ENCODE data around the gene VTN.

Gene VTN

GRCh38 chr17:28368915-28369683, 1.0 kb downstream of the VTN start:
- no peak for DNase-seq

GRCh38 chr17:28368306-28368831, 1.7 kb downstream of the VTN start:
- no peak for DNase-seq

GRCh38 chr17:28367641-28368305, 2.3 kb downstream of the VTN start:
- DNase-seq = no peak

GRCh38 chr17:28366605-28367004, 3.5 kb downstream of the VTN start:
- no peak for DNase-seq

GRCh38 chr17:28365487-28365886, 4.6 kb downstream of the VTN start:
- no peak for DNase-seq

GRCh38 chr17:28364665-28365363, 5.3 kb downstream of the VTN start, which contains the start of gene SEBOX:
Gene SEBOX, minus strand, starts transcription at chr17:28365199. Its CDS starts 48 bp downstream, at chr17:28365151.
- DNase-seq = no peak

GRCh38 chr17:28363776-28364650, 6.1 kb downstream of the VTN start:
- DNase-seq = no peak

- DNase-seq = no peak
Measured at GRCh38 chr17:28363186-28363585, 6.9 kb downstream of the VTN start.

- DNase-seq = no peak
Measured at GRCh38 chr17:28357901-28358197, 12.3 kb downstream of the VTN start.

- DNase-seq = peak; percentile 73 to 99 (median 93)
Measured at GRCh38 chr17:28357061-28357900, 12.8 kb downstream of the VTN start, which contains the start of gene POLDIP2. Gene POLDIP2, minus strand, starts transcription at chr17:28357527. Its CDS starts 79 bp downstream, at chr17:28357448.

- DNase-seq = no peak
Measured at GRCh38 chr17:28350271-28350670, 19.8 kb downstream of the VTN start.

GRCh38 chr17:28348979-28349378, 21.1 kb downstream of the VTN start:
- no peak for DNase-seq

- no peak for DNase-seq
Measured at GRCh38 chr17:28347261-28347891, 22.7 kb downstream of the VTN start.

GRCh38 chr17:28346746-28347246, 23.3 kb downstream of the VTN start:
- DNase-seq = no peak

GRCh38 chr17:28346199-28346580, 23.9 kb downstream of the VTN start:
- DNase-seq = no peak

- DNase-seq = no peak
Measured at GRCh38 chr17:28345419-28346198, 24.5 kb downstream of the VTN start.

- no peak for DNase-seq
Measured at GRCh38 chr17:28344435-28344901, 25.6 kb downstream of the VTN start.

GRCh38 chr17:28344011-28344410, 26.1 kb downstream of the VTN start:
- DNase-seq = no peak

Data from amygdala (tissue), 56 donors.